K562 (cell line): Measurements from ENCODE around the gene CRLF1. TPM values are rescaled to one million over a fixed set of nuclear protein-coding genes. Genes with fewer than 3 reads are reported as not detected.

Source experiments
- ATAC-seq: fragments of 200-7000 bp; cut with Tn5 transposase; 3 replicates; pipeline ENCODE4 v1.9.1; 2020; ENCODE audit warnings: moderate library complexity
- BruUV-seq: library from RNA; stranded (reverse); fragments of 400-500 nt; replicated peaks from 2 replicates; lab custom pipeline; 2021; lab: Mats Ljungman, UMichigan
- CTCF ChIA-PET: fragments of 300-600 bp; formaldehyde crosslinking; extraction: SDS; loops from one replicate; lab custom pipeline; 2021; ENCODE audit warnings: low intra/inter-chr PET ratio; lab: Yijun Ruan, JAX
- POLR2A ChIA-PET: fragments of 300-600, 350-650 bp; sonication (Branson Sonifier 250); formaldehyde crosslinking; extraction: SDS; loops from one replicate; lab custom pipeline; 2021; ENCODE audit warnings: antibody characterized with exemption, inconsistent platforms; lab: Yijun Ruan, JAX
- DNase-seq, 4 experiments: peaks; one replicate each; pipeline versions ENCODE4 v3.0.0 to v3.0.0-alpha.2; 2011 to 2018; ENCODE audit warnings: low spot score in 3 of 4, mixed read lengths in 3 of 4; ENCODE audit errors: extremely low read depth in 1 of 4
- FAIRE-seq: peaks from 2 replicates; lab custom pipeline; 2011; peaks lifted over from hg19 to GRCh38; lab: Jason Lieb, UNC
- H2AFZ ChIP-seq: 2 replicates; pipeline ENCODE4 v1.6.0; 2011; ENCODE audit warnings: low read depth, low read length, control low read depth, inconsistent platforms
- H3K27ac ChIP-seq: fragments of 200-600 bp; 3 replicates; pipeline ENCODE4 v1.8.0; 2011; ENCODE audit warnings: low read depth, mild to moderate bottlenecking, control low read depth, inconsistent platforms, low read length, moderate library complexity, mixed read lengths; ENCODE audit errors: extremely low read depth
- H3K27me3 ChIP-seq, 2 experiments: fragments of 300-600 bp in 1 of 2; 2 replicates in 1 of 2; 3 replicates in 1 of 2; pipeline versions ENCODE4 v1.6.0 to v1.8.0; 2011; ENCODE audit warnings: inconsistent platforms in 2 of 2, low read length in 2 of 2, mild to moderate bottlenecking in 1 of 2, mixed read lengths in 1 of 2, moderate library complexity in 1 of 2; ENCODE audit not compliant: control insufficient read depth in 2 of 2, insufficient read depth in 2 of 2
- H3K36me3 ChIP-seq: fragments of 300-600 bp; 3 replicates; pipeline ENCODE4 v1.8.0; 2011; ENCODE audit warnings: mild to moderate bottlenecking, low read length, inconsistent platforms; ENCODE audit not compliant: control insufficient read depth, insufficient read depth
- H3K4me1 ChIP-seq, 2 experiments: fragments of 200-600 bp in 1 of 2; replicated peaks in 1 of 2; 2 replicates in 1 of 2; 3 replicates in 1 of 2; pipeline versions ENCODE4 v1.5.1 to v1.8.0; 2011; ENCODE audit warnings: inconsistent platforms in 2 of 2, low read length in 2 of 2, mild to moderate bottlenecking in 1 of 2, mixed read lengths in 1 of 2, moderate library complexity in 1 of 2; ENCODE audit not compliant: control insufficient read depth in 2 of 2, insufficient read depth in 2 of 2
- H3K4me2 ChIP-seq: 2 replicates; pipeline ENCODE4 v1.6.1; 2011; ENCODE audit warnings: low read length, control low read depth, inconsistent platforms, mixed read lengths; ENCODE audit not compliant: insufficient read depth
- H3K4me3 ChIP-seq: fragments of 200-600 bp; sonication (generic), shearing (Covaris generic); 2 replicates; pipeline ENCODE4 v1.5.1; 2016; ENCODE audit warnings: control low read depth, inconsistent platforms
- H3K79me2 ChIP-seq: fragments of 200-600 bp; 3 replicates; pipeline ENCODE4 v1.8.0; 2011; ENCODE audit warnings: low read length, inconsistent platforms; ENCODE audit not compliant: control insufficient read depth, insufficient read depth
- H3K9ac ChIP-seq, 2 experiments: 2 replicates each; pipeline versions ENCODE4 v1.6.0 to v1.6.1; 2011; ENCODE audit warnings: low read depth in 2 of 2, low read length in 2 of 2, control low read depth in 1 of 2, inconsistent platforms in 1 of 2, mild to moderate bottlenecking in 1 of 2, mixed read lengths in 1 of 2; ENCODE audit not compliant: insufficient read depth in 1 of 2
- H3K9me1 ChIP-seq: one replicate; pipeline ENCODE4 v1.6.0; 2011; ENCODE audit warnings: inconsistent platforms, mild to moderate bottlenecking, low read length, moderate library complexity; ENCODE audit not compliant: control insufficient read depth, insufficient read depth
- H3K9me3 ChIP-seq: replicated peaks from 2 replicates; pipeline ENCODE4 v1.5.1; 2011; ENCODE audit warnings: low read depth, low read length, inconsistent platforms; ENCODE audit not compliant: control insufficient read depth, insufficient read depth
- H4K20me1 ChIP-seq: replicated peaks from 2 replicates; pipeline ENCODE4 v1.6.1; 2011; ENCODE audit warnings: low read length, inconsistent platforms, mixed read lengths; ENCODE audit not compliant: control insufficient read depth, insufficient read depth
- DLX4 ChIP-seq: fragments of 250-450 bp; sonication (Bioruptor Pico); IDR thresholded peaks from 2 replicates; pipeline ENCODE4 v1.6.1; 2021; ENCODE audit warnings: mild to moderate bottlenecking
- E2F6 ChIP-seq, 2 experiments: IDR thresholded peaks; 2 replicates each; pipeline ENCODE4 v1.6.1; 2011; ENCODE audit warnings: borderline replicate concordance in 1 of 2, control low read depth in 1 of 2, low read depth in 1 of 2, low read length in 1 of 2, mild to moderate bottlenecking in 1 of 2, mixed read lengths in 1 of 2, moderate library complexity in 1 of 2; ENCODE audit not compliant: insufficient read depth in 1 of 2, insufficient read length in 1 of 2, poor library complexity in 1 of 2, severe bottlenecking in 1 of 2; ENCODE audit errors: extremely low read depth in 1 of 2
- FOXA1 ChIP-seq: fragments of 450-650 bp; IDR thresholded peaks from 2 replicates; pipeline ENCODE4 v1.6.1; 2016; ENCODE audit warnings: mild to moderate bottlenecking, borderline replicate concordance
- FOXK1 ChIP-seq: sonication (generic); formaldehyde crosslinking; IDR thresholded peaks from 2 replicates; pipeline ENCODE4 v1.8.0; 2022; ENCODE audit warnings: missing genetic modification reagents, mild to moderate bottlenecking, borderline replicate concordance
- HEY1 ChIP-seq: fragments of 250-450 bp; sonication (Bioruptor Pico); IDR thresholded peaks from 2 replicates; pipeline ENCODE4 v1.5.0; 2020; ENCODE audit warnings: mild to moderate bottlenecking, moderate library complexity, borderline replicate concordance
- PHF20 ChIP-seq: fragments of 450-650 bp; IDR thresholded peaks from 2 replicates; pipeline ENCODE4 v1.6.1; 2018; ENCODE audit not compliant: partially characterized antibody
- PRDM10 ChIP-seq: fragments of 450-650 bp; IDR thresholded peaks from 2 replicates; pipeline ENCODE4 v1.6.1; 2018; ENCODE audit not compliant: partially characterized antibody
- RBFOX2 ChIP-seq: fragments of 200-400 bp; formaldehyde crosslinking; IDR thresholded peaks from 2 replicates; pipeline ENCODE4 v1.6.1; 2017; ENCODE audit warnings: low read depth, mild to moderate bottlenecking, low read length, moderate library complexity
- WGBS: fragments of 100-300 bp; shearing (Covaris generic); methylation state at CpG from one replicate; pipeline ENCODE4 v1.1.6; 2016; ENCODE audit warnings: low coverage, mixed read lengths; ENCODE audit not compliant: insufficient coverage; ENCODE audit errors: missing lambda C conversion rate; 5-methylcytosine and 5-hydroxymethylcytosine counted together
- in situ Hi-C: fragments of 300-500 bp; cut with MboI; formaldehyde crosslinking; loops from 4 replicates; pipeline ENCODE4 v1.15.0; 2018; ENCODE audit warnings: inconsistent platforms, mixed read lengths
- intact Hi-C: fragments of 100-400 bp; cut with micrococcal nuclease; formaldehyde crosslinking; loops from 2 replicates; pipeline ENCODE4 v1.14.2; 2022
- polyA plus RNA-seq, 8 experiments: library from polyadenylated mRNA; depleted of rRNA in 4 of 8; stranded (reverse) in 5 of 8; unstranded in 3 of 8; fragments of >200 nt; fragmentation: Nextera tagmentation in 2 of 8; fragmentation: Illumina TruSeq in 1 of 8; extraction: Ambion mirVana in 2 of 8; extraction: Trizol in 1 of 8; gene quantifications; 2 replicates each; pipeline versions ENCODE4 v1.2.1 to v1.2.3, GENCODE V29; 2011 to 2014; ENCODE audit warnings: inconsistent platforms in 1 of 8, missing spikeins in 1 of 8
- total RNA-seq, 7 experiments: library from RNA; depleted of rRNA in 6 of 7; stranded (reverse); fragments of >200 nt in 6 of 7; fragmentation: Illumina TruSeq in 2 of 7; extraction: Trizol in 2 of 7; gene quantifications; 2 replicates each; pipeline versions ENCODE4 v1.2.1 to v1.2.3, GENCODE V29; 2011 to 2021; ENCODE audit warnings: low replicate concordance in 1 of 7

Gene CRLF1
- total and polyA plus RNA-seq, 9 of the 15 experiments (the other 6 are each of a cell fraction or from before 2014, with no cell fraction given) = 0.85 to 3.6 (median 1.7) TPM

GRCh38 chr19:18637673-18638630, 31.4 kb upstream of the CRLF1 start:
- peak overlapping the region; percentile 82 for H3K4me2 ChIP-seq
- no peak overlapping the region for H2AFZ ChIP-seq
- peak; percentile 82 for FAIRE-seq

More at GRCh38 chr19:18637673-18638630, 31.4 kb upstream of the CRLF1 start:
- CTCF ChIA-PET = no interaction called here
- DNase-seq = peak in 3 of 4 experiments; percentile 37 to 56 (median 44)
- TF ChIP-seq E2F6 (IDR thresholded peaks at IDR 0.05; ENCODE audit: borderline replicate concordance in 1 of 2, extremely low read depth in 1 of 2, insufficient read depth in 1 of 2, insufficient read length in 1 of 2, low read depth in 1 of 2, low read length in 1 of 2, poor library complexity in 1 of 2, severe bottlenecking in 1 of 2) = no peak
- TF ChIP-seq PRDM10 = peak; percentile 90
- peak; percentile 28; the same call in 1 of the 2 replicates for TF ChIP-seq RBFOX2
- no peak for TF ChIP-seq DLX4 (CRISPR knock-in tag)
- TF ChIP-seq FOXK1 (CRISPR knock-in tag) = 0 out of 2 replicates have a peak, but pooled peaks have one; percentile 42
- TF ChIP-seq HEY1 (CRISPR knock-in tag) = no peak
- TF ChIP-seq PHF20 = no peak
- TF ChIP-seq FOXA1 = no peak
- TF ChIP-seq, all 486 proteins: peak for 3
- Histone ChIP-seq H3K9me1 (no peaks in the 10 kb centered on the region), H3K27ac (0 out of 3 replicates have a peak overlapping the region, but pooled peaks have one; percentile 82), H4K20me1 (0 out of 2 replicates have a peak, but pooled peaks cover 3% of the 10 kb centered on the region), H3K27me3 (peaks cover 10 to 16% of the 10 kb centered on the region in 2 experiments; a peak in 4 of 5 replicates), H3K4me1 (peaks cover 4 to 25% of the 10 kb centered on the region in 2 experiments; a peak in 4 of 5 replicates), H3K9ac (peak overlapping the region in 1 of 2 experiments; percentile 98; a peak in 2 of 4 replicates), H3K79me2 (peaks cover 24% of the 10 kb centered on the region), H3K9me3 (no peaks in the 10 kb centered on the region), H3K4me3 (peak overlapping the region; percentile 100), H3K36me3 (no peaks in the 10 kb centered on the region)
- intact Hi-C loops (loop anchor here (5.0 kb wide), 2 partner anchors 46 to 194 kb away; partner anchors contain the start of gene UPF1), in situ Hi-C loops (no loop called here)
- POLR2A ChIA-PET = interaction anchor here (0.8 to 1.0 kb wide), 2 partner anchors 9 to 11 kb away, joined by 3 to 4 read pairs; no protein-coding TSS in a partner anchor
- WGBS = 37% methylated on average over 3 of the region's 3 CpGs
- TSS peak; percentile 41 for BruUV-seq
- no peak for ATAC-seq
